ENCODE results near the gene SNX8.
"Not testable (repeated sequence)": the region's sequence is repeated elsewhere in the genome, so short reads cannot be mapped to it uniquely, and the experiment has no call there.

SNX8 gene

GRCh38 chr7:2314209-2314955, at the start of gene SNX8:
SNX8 (minus strand) TSS chr7:2314441; CDS start chr7:2314421, 20 bp downstream.
- no peak for DNase-seq

DNA sequence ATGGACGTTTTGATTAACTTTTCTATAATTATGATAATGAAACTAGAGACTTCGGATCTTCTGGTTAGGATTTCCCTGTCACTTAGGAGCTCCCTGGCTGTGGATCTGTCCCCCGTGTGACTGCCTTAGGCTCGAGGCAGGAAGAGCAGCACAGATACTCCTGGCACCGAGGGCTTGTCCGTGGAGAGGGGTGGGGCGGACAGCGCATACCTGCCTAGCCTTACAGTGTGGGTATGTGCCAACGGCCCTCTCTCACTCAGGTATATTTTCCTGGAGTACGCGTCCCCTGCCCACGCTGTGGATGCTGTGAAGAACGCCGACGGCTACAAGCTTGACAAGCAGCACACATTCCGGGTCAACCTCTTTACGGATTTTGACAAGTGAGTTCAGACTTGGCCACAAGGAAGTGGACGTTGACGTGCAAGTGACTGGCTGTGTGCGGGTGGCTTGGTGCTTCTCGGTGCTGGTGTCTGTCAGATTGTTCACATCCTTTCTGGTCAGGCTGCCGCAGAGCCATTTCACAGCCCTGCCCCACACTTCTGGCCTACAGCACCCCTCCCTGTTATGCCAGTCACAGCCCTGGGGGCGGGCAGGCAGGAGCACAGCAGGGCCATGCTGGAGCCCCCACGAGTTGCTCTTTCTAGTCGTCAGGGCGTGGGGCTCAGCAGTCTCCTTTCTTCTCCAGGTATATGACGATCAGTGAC, 48.3 kb upstream of the SNX8 start:
- DNase-seq, result no peak

- DNase-seq, result no peak
These were observed 46.6 kb upstream of the SNX8 start for GRCh38 chr7:2360796-2361195.

DNA sequence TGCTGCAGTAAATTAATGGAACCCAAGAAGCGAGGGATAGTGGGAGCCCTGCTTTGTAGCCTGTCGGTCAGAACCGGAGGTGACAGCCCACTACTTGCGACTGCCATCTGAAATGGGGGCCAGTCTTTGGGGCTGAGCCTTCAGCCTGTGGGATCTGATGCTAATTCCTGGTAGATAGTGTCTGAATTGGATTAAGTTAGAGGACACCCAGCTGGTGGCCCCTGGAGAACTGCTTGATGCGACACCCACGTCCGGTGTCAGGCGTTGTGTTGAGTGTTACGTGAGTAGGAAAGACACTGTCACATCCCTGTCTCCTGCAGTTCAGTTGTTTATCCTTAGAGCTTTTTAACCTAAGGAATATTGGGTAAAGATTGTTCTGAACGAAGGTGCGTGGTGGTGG, 45.4 kb upstream of the SNX8 start:
- no peak for DNase-seq

DNA sequence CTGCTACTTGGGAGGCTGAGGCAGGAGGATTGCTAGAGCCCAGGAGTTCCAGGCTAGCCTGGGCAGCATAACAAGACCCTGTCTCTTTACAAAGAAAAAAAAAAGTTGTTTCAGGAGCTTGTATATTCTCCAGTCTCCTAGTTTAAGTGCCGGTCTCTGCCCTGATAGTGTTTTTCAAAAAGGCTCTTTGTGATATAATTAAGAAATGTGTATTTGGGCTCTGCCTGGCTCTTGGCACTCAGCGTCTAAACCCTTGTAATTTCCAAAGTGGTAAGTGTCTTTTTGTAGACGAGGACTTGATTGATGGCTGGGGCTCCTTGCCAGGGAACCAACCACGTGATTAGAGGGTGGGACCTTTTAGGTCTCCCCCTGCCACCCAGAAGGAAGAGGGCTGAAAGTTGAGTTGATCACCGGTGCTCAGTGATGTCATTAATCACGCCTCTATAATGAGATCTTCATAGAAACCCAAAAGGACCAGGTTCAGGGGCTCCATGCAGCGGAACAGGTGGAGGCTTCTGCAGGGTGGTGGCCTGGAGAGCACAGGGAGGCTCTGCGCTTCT, 44.8 kb upstream of the SNX8 start:
- DNase-seq, result no peak

DNA sequence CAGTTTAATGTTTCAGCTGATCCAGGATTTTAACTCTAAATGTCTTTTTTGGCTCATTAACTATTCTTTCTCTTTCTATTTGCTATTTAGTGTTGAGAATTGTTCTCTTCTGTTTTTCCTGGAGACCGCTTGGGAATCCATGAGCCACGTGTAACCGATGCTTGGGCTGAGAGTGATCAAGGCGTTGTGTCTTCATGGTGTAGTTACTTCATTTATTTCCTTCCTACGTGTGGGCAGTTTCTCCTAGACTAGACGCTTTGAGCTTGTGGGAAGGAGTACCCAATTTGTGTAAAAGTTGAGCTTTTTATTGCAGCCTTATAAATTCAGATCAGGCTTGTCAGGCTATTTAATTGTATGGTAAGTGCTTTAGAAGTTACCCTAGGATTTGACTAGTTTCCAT, 43.3 kb upstream of the SNX8 start:
- DNase-seq, result no peak

- no peak for DNase-seq
These were observed 42.9 kb upstream of the SNX8 start for GRCh38 chr7:2357165-2357564.

DNA sequence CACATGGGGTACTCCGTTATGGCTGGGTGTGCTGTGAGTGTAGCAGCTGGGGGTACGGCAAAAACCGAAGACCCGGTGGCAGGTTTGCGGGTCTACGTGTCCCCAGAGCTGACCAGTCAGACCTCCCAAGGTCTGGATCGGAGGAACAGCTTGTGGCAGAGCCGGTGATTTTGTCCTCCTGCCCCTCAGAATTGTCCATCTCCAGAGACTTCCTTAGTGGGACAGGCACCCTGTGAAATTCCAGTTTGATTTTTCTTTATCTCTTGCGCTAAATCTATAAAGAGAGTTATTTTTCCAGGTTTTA, 41.4 kb upstream of the SNX8 start:
- no peak for DNase-seq

GRCh38 chr7:2354939-2355704, 40.9 kb upstream of the SNX8 start:
- DNase-seq, result no peak

DNA sequence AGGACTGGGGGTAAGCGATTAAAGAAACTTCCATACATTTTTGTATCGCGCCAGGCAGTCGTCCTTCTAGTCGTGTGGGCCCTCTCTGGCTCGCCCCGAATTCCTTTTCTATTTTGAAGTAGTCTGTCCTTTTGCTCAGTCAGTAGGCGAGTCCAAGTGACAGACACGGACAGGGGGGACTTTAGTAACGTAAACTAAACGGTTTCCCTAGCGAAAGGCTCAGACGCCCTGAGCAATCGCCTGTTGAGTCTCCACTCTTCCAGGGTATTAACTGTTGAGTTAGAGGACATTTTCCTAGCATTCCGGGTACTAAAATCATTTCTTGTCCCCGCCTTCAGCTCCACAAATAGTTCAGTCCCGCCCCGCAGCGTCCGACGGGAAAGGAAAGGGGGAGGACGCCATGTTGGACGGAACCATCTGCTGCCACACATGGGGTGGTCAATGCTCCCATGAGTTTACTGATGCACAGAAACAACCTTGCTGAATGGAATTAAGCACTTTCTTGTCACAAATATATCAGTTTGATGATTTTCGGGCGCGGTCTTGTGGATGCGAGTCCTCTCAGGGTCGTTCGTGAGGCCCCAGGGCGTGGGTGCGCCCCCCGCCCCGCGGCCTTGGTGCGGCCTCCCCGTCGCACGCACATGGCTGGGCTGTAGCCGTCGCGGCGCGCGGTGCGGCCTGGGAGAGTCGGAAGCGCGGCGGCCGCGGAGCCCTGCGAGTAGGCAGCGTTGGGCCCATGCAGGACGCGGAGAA, 40.1 kb upstream of the SNX8 start, which contains the start of gene EIF3B:
TSS of gene EIF3B (plus strand) at position 642 of the 753 bp plus-strand sequence. CDS start at position 737, 95 bp downstream.
- DNase-seq, result peak; percentile 61

DNA sequence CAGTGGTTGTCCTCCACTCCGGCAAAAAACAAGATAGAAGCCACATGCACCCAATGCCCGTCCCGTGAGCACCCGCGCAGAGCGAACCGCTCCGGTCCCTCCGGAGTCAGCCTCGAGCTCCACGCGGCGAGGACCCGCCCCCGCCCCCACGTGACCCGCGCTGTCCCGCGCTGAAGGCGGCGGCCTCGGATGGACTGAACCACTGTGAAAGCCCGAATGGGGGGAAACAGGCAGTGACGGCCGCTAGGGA, 39.6 kb upstream of the SNX8 start:
- DNase-seq, result no peak

GRCh38 chr7:2353113-2353935, 39.1 kb upstream of the SNX8 start:
- DNase-seq, result no peak

DNA sequence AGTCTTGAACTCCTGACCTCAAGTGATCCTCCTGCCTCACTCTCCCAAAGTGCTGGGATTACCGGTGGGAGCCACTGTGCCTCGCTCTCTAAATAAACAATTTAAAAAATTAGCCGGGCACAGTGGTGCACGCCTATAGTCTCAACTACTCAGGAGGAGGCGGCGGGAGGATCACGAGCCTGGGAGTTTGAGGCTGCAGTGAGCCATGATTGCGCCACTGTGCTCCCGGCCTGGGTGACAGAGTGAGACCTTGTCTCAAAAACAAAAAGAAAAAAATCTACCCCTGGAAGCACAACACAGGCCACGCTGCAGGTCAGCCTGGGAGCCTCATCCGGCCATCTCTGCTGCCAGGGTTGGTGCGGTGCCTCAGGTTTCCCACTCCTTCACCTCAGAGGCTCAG, 36.6 kb upstream of the SNX8 start:
- no peak for DNase-seq

GRCh38 chr7:2350055-2350454, 35.8 kb upstream of the SNX8 start:
- DNase-seq, result no peak

DNA sequence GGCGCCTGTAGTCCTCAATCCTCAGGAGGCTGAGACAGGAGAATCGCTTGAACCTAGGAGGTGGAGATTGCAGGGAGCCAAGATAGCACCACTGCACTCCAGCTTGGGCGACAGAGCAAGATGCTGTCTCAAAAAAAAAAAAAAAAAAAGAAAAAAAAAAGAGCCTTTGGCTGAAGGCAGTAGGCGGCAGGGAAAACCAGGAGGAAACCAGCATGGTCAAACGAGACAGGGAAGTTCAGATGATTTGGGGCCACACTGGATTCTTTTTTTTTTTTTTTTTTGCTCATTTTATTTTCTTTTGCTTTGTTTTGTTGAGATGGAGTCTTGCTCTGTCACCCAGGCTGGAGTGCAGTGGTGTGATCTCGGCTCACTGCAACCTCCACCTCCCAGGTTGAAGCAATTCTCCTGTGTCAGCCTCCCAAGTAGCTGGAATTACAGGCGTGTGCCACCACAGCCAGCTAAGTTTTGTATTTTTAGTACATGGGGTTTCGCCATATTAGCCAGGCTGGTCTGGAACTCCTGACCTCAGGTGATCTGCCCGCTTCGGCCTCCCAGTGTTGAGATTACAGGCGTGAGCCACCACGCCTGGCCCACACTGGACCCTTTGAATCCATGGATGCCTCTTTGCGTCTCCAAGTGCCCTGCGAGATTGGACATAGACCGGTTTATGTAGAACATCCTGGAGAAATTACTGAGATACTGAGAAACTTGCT, 33.3 kb upstream of the SNX8 start:
- DNase-seq, result not testable (repeated sequence)

DNA sequence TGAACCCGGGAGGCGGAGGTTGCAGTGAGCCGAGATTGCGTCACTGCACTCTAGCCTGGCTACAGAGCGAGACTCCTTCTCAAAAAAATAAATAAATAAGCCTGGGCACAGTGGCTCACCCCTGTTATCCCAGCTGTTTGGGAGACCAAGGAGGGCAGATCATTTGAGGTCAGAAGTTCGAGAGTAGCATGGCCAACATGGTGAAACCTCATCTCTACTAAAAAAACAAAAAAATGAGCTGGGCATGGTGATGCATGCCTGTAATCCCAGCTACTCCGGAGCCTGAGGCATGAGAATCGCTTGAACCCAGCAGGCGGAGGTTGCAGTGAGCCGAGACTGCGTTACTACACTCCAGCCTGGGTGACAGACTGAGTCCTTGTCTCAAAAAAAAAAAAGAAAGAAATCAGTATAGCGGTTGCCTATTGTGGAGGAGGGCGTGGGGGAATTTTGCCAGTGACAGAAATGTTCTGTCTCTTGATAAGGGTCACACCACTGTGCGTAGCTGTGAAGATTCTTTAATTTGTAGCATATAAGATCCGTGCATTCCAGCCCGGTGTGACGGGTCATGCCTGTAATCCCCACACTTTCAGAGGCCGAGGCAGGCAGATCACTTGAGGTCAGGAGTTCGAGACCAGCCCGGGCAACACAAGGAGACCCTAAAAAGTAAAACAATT, 22.5 kb upstream of the SNX8 start:
- no peak for DNase-seq

- DNase-seq, result not testable (repeated sequence)
These were observed 18.5 kb upstream of the SNX8 start for GRCh38 chr7:2332606-2333231.

DNA sequence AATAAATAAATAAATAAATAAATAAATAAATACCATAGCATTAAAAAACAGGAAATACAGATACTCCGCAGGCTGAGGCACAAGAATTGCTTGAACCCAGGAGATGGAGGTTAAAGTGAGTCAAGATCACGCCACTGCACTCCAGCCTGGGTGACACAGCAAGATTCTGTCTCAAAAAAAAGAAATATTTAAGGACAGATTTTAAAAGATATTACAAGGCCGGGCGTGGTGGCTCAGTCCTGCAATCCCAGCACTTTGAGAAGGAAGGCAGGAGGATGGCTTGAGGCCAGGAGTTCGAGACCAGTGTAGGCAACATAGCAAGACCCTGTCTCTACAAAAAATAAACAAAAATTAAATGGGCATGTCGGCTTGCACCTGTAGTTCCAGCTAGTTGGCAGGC, 17.5 kb upstream of the SNX8 start:
- DNase-seq, result no peak

- DNase-seq, result no peak
These were observed 16.3 kb upstream of the SNX8 start for GRCh38 chr7:2330493-2330892.

GRCh38 chr7:2326951-2327350, 12.7 kb upstream of the SNX8 start:
- no peak for DNase-seq

Measured in SIG-M5 (cell line).